Osteoblast (primary cell): ENCODE measurements around the gene RAD51D. TPM values are rescaled to one million over a fixed set of nuclear protein-coding genes. Genes with fewer than 3 reads are reported as not detected.
"Not testable (repeated sequence)": the region's sequence is repeated elsewhere in the genome, so short reads cannot be mapped to it uniquely, and the experiment has no call there.

Source experiments
- DNase-seq: peaks from one replicate; pipeline ENCODE4 v3.0.0; 2011; ENCODE audit warnings: low spot score, mixed read lengths; ENCODE audit not compliant: insufficient read length; ENCODE audit errors: missing footprints
- H2AFZ ChIP-seq: 2 replicates; pipeline ENCODE4 v1.6.0; 2011; ENCODE audit warnings: mild to moderate bottlenecking, low read length
- H3K27ac ChIP-seq: 2 replicates; pipeline ENCODE4 v1.5.1; 2011; ENCODE audit warnings: mild to moderate bottlenecking, low read depth, low read length, moderate library complexity
- H3K27me3 ChIP-seq: 2 replicates; pipeline ENCODE4 v1.6.0; 2012; ENCODE audit warnings: mild to moderate bottlenecking, control low read depth, inconsistent platforms, low read length, moderate library complexity; ENCODE audit not compliant: insufficient read depth
- H3K36me3 ChIP-seq: 2 replicates; pipeline ENCODE4 v1.5.1; 2011; ENCODE audit warnings: mild to moderate bottlenecking, low read length, control low read depth, moderate library complexity; ENCODE audit not compliant: insufficient read depth
- H3K4me1 ChIP-seq: 2 replicates; pipeline ENCODE4 v1.5.1; 2011; ENCODE audit warnings: mild to moderate bottlenecking, low read length, control low read depth, moderate library complexity; ENCODE audit not compliant: insufficient read depth
- H3K4me2 ChIP-seq: 2 replicates; pipeline ENCODE4 v1.6.0; 2011; ENCODE audit warnings: mild to moderate bottlenecking, low read length; ENCODE audit not compliant: insufficient read depth
- H3K4me3 ChIP-seq: fragments of 200-600 bp; sonication (generic); 3 replicates; pipeline ENCODE4 v1.5.1; 2012; ENCODE audit warnings: mild to moderate bottlenecking, low read length, inconsistent platforms; ENCODE audit not compliant: insufficient read depth
- H3K79me2 ChIP-seq: 2 replicates; pipeline ENCODE4 v1.6.0; 2012; ENCODE audit warnings: mild to moderate bottlenecking, low read length, control low read depth, inconsistent platforms; ENCODE audit not compliant: insufficient read depth
- H3K9me3 ChIP-seq: 2 replicates; pipeline ENCODE4 v1.5.1; 2011; ENCODE audit warnings: low read depth, low read length, control low read depth
- H4K20me1 ChIP-seq: 2 replicates; pipeline ENCODE4 v1.6.0; 2012; ENCODE audit warnings: mild to moderate bottlenecking, low read length, control low read depth; ENCODE audit not compliant: insufficient read depth
- total RNA-seq: library from RNA; depleted of rRNA; stranded (reverse); fragments of >200 nt; gene quantifications from 2 replicates; pipeline ENCODE4 v1.2.3, GENCODE V29; 2012
- TF ChIP-seq, protein P1 (sequence below): IDR thresholded peaks from 2 replicates; pipeline ENCODE4 v1.5.1; 2011; ENCODE audit warnings: mild to moderate bottlenecking, low read depth, low read length, moderate library complexity; ENCODE audit errors: extremely low read depth

RAD51D gene
- total RNA-seq, 1 donor, result 14.8 TPM

DNA sequence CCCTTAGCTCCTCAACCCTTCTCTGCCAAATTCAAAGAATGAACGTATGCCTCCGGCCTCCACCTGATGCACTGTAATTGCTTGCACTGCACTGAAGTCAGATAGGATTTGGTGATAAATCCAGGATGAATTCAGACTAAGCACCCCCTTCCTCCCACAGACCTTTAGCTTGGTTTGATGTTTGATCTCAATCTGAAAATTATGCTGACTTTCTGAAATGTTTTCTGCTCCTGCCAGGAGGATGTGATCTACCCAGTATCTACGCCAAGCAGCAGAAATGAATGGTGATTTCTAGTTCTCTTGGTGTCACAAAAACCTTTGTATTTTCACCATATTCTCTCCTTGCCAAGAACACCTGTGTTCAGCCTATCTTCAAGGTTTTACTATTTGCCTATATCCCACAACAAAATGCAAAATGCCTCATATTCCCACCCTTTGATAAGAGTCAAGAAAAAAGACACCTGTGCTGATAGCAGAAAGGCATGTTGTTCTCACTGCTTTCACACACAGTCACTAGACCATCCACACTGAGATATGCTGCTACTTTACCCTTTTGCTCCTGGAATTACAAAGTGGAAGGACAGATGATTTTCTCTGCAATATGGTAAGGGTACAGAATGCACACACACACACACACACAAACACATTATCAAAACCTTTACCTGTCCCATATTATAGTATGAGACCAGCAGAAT lies 70.8 kb downstream of the RAD51D start:
- H3K4me1 ChIP-seq, result peaks cover 30% of the 10 kb centered on the region
- no peaks in the 10 kb centered on the region for H3K9me3 ChIP-seq
- peaks cover 47% of the 10 kb centered on the region for H3K79me2 ChIP-seq
- TF ChIP-seq, protein P1, sequence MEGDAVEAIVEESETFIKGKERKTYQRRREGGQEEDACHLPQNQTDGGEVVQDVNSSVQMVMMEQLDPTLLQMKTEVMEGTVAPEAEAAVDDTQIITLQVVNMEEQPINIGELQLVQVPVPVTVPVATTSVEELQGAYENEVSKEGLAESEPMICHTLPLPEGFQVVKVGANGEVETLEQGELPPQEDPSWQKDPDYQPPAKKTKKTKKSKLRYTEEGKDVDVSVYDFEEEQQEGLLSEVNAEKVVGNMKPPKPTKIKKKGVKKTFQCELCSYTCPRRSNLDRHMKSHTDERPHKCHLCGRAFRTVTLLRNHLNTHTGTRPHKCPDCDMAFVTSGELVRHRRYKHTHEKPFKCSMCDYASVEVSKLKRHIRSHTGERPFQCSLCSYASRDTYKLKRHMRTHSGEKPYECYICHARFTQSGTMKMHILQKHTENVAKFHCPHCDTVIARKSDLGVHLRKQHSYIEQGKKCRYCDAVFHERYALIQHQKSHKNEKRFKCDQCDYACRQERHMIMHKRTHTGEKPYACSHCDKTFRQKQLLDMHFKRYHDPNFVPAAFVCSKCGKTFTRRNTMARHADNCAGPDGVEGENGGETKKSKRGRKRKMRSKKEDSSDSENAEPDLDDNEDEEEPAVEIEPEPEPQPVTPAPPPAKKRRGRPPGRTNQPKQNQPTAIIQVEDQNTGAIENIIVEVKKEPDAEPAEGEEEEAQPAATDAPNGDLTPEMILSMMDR, result no peak
- H4K20me1 ChIP-seq, result peaks cover 3% of the 10 kb centered on the region
- no peak overlapping the region for H2AFZ ChIP-seq
- H3K4me2 ChIP-seq, result no peak overlapping the region
- H3K27ac ChIP-seq, result no peak overlapping the region
- DNase-seq, result no peak
- H3K27me3 ChIP-seq, result no peaks in the 10 kb centered on the region
- no peak overlapping the region for H3K4me3 ChIP-seq
- H3K36me3 ChIP-seq, result no peaks in the 10 kb centered on the region

DNA sequence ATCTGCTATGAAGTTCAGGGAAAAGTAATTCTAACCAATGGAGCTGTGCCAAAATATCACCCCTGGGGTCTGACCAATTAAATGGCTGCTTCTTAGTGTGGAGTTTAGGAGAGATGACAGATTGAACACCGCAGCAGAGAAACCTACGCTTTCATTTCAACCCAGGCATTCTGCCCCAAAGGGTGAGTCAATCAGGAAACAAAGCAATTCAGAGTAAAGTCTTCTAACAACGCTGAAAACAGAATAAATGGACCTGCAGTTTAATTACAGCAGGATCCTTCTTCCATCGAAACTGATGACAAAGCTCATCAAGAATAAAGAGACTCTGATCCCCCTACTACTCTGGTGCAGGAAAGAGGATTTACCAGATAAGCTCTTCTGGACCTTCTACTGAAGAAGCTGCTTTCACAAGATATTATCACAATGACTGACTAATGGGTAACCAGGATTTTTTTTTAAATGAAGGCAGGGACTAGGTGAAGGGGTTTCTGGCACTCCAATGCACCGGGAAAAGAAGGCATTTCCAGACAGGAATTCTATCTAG lies 72.8 kb downstream of the RAD51D start:
- Histone ChIP-seq H3K4me2 (peak overlapping the region; percentile 53), H4K20me1 (peaks cover 7% of the 10 kb centered on the region), H3K36me3 (no peaks in the 10 kb centered on the region), H3K27ac (peak overlapping the region; percentile 10), H3K79me2 (peaks cover 54% of the 10 kb centered on the region), H2AFZ (no peak overlapping the region), H3K27me3 (no peaks in the 10 kb centered on the region), H3K9me3 (no peaks in the 10 kb centered on the region), H3K4me1 (peaks cover 18% of the 10 kb centered on the region), H3K4me3 (peak overlapping the region; percentile 10)
- TF ChIP-seq, protein P1, result no peak
- peak; percentile 59 for DNase-seq

DNA sequence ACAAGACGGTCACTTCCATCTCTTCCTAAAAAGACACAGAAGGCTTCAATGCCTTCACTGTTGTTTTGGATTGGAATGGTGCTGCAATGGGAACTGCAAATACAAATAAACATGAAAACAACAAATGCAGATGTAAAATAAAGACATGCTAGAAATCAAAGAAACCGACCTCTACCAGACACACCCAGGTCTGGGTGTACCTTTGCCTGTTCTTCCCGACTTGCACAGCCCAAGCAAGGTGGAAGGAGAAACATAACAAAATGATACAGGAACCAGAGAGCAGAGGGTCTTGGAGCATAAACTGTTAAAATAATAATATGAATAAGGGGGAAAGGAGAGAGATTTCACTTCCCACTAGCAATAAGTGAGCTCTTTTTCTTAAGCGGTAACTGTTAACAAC lies 73.4 kb downstream of the RAD51D start:
- Histone ChIP-seq H3K79me2 (peaks cover 53% of the 10 kb centered on the region), H3K27me3 (no peaks in the 10 kb centered on the region), H3K9me3 (no peaks in the 10 kb centered on the region), H3K4me2 (peak overlapping the region; percentile 53), H3K4me1 (peaks cover 12% of the 10 kb centered on the region), H4K20me1 (peaks cover 7% of the 10 kb centered on the region), H3K36me3 (no peaks in the 10 kb centered on the region), H3K4me3 (peak overlapping the region; percentile 10), H3K27ac (peak overlapping the region; percentile 10), H2AFZ (no peak overlapping the region)
- TF ChIP-seq, protein P1, result no peak
- no peak for DNase-seq

DNA sequence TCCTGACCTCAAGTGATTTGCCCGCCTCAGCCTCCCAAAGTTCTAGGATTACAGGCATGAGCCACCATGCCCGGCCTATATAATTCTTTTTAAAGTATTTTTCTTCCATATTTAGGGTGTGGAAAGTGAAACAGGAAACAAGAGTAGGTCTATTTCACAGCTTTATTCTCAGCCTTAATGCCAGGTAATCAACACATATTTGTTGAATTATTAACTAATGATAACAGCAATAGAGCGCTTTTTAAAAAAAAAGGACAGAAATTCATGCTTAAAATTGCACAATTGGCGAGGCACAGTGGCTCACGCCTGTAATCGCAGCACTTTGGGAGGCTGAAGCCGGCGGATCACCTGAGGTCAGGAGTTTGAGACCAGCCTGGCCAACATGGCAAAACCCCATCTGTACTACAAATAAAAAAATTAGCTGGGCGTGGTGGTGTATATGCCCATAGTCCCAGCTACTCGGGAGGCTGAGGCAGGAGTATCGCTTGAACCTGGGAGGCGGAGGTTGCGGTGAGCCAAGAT lies 74.1 kb downstream of the RAD51D start:
- H3K4me2 ChIP-seq, result not testable (repeated sequence)

More for the DNA sequence above, 74.1 kb downstream of the RAD51D start:
- not testable (repeated sequence) for H3K27me3 ChIP-seq, H3K27ac ChIP-seq, DNase-seq, H4K20me1 ChIP-seq, H3K4me3 ChIP-seq, H3K36me3 ChIP-seq, H2AFZ ChIP-seq, H3K9me3 ChIP-seq, H3K4me1 ChIP-seq
- peaks cover 49% of the 10 kb centered on the region for H3K79me2 ChIP-seq
